Fibroblast of lung (primary cell): Measurements from ENCODE around the gene PDP2. TPM values are rescaled to one million over a fixed set of nuclear protein-coding genes. Genes with fewer than 3 reads are reported as not detected.
"Not testable (repeated sequence)": the region's sequence is repeated elsewhere in the genome, so short reads cannot be mapped to it uniquely, and the experiment has no call there.

ENCODE experiments used
- DNase-seq, 2 donors: peaks; one replicate each; pipeline versions ENCODE4 v3.0.0 to v3.0.0-alpha.2; 2010; ENCODE audit warnings: low read depth in 2 of 2
- H2AFZ ChIP-seq: 2 replicates; pipeline ENCODE4 v1.5.1; 2012; ENCODE audit warnings: low read length, control low read depth, inconsistent platforms
- H3K27ac ChIP-seq: 2 replicates; pipeline ENCODE4 v1.5.1; 2011; ENCODE audit warnings: low read length, control low read depth; ENCODE audit not compliant: insufficient read depth
- H3K27me3 ChIP-seq: 2 replicates; pipeline ENCODE4 v1.5.1; 2011; ENCODE audit warnings: mild to moderate bottlenecking, low read length; ENCODE audit not compliant: control insufficient read depth, insufficient read depth
- H3K36me3 ChIP-seq: 2 replicates; pipeline ENCODE4 v1.5.1; 2011; ENCODE audit warnings: low read length; ENCODE audit not compliant: control insufficient read depth, insufficient read depth
- H3K4me1 ChIP-seq: 2 replicates; pipeline ENCODE4 v1.5.1; 2011; ENCODE audit warnings: low read length; ENCODE audit not compliant: control insufficient read depth, insufficient read depth; ENCODE audit errors: extremely low read depth
- H3K4me2 ChIP-seq: 2 replicates; pipeline ENCODE4 v1.5.1; 2011; ENCODE audit warnings: low read length, control low read depth; ENCODE audit not compliant: insufficient read depth; ENCODE audit errors: extremely low read depth
- H3K4me3 ChIP-seq, 4 experiments: fragments of 200-600 bp in 1 of 4; sonication (generic) in 1 of 4; replicated peaks in 1 of 4; 2 replicates each; pipeline ENCODE4 v1.5.1; 2011 to 2016; ENCODE audit warnings: low read length in 4 of 4, low read depth in 3 of 4, mild to moderate bottlenecking in 3 of 4, control low read depth in 2 of 4, inconsistent platforms in 1 of 4, mixed read lengths in 1 of 4; ENCODE audit not compliant: insufficient read depth in 1 of 4; ENCODE audit errors: control extremely low read depth in 1 of 4
- H3K79me2 ChIP-seq: 2 replicates; pipeline ENCODE4 v1.5.1; 2012; ENCODE audit warnings: mild to moderate bottlenecking, low read length, inconsistent platforms; ENCODE audit not compliant: control insufficient read depth, insufficient read depth
- H3K9ac ChIP-seq: 2 replicates; pipeline ENCODE4 v1.5.1; 2011; ENCODE audit warnings: mild to moderate bottlenecking, low read length, control low read depth; ENCODE audit not compliant: insufficient read depth
- H3K9me3 ChIP-seq: 2 replicates; pipeline ENCODE4 v1.5.1; 2012; ENCODE audit warnings: low read depth, low read length; ENCODE audit not compliant: control insufficient read depth, insufficient read depth
- H4K20me1 ChIP-seq: 2 replicates; pipeline ENCODE4 v1.5.1; 2011; ENCODE audit warnings: low read length; ENCODE audit not compliant: control insufficient read depth, insufficient read depth; ENCODE audit errors: extremely low read depth
- EZH2 ChIP-seq: IDR thresholded peaks from 2 replicates; pipeline ENCODE4 v1.5.1; 2012; ENCODE audit warnings: low read length, control low read depth, mild to moderate bottlenecking; ENCODE audit errors: missing control alignments
- polyA plus RNA-seq, 2 donors: library from polyadenylated mRNA; depleted of rRNA in 1 of 2; stranded (reverse) in 1 of 2; unstranded in 1 of 2; fragments of >200 nt; gene quantifications; 2 replicates each; pipeline ENCODE4 v1.2.1, GENCODE V29; 2011 to 2012; ENCODE audit warnings: missing spikeins in 1 of 2
- total RNA-seq: library from RNA; depleted of rRNA; stranded (reverse); fragments of >200 nt; gene quantifications from 2 replicates; pipeline ENCODE4 v1.2.1, GENCODE V29; 2014
- TF ChIP-seq, protein P1 (sequence below), 2 donors: IDR thresholded peaks in 1 of 2; conservative IDR thresholded peaks in 1 of 2; 1 replicate in 1 of 2; 2 replicates in 1 of 2; pipeline ENCODE4 v1.5.1; 2011 to 2012; ENCODE audit warnings: low read length in 2 of 2, control low read depth in 1 of 2, inconsistent platforms in 1 of 2, low read depth in 1 of 2, mild to moderate bottlenecking in 1 of 2

PDP2 gene
- total and polyA plus RNA-seq, 2 donors (not counting 1 experiment from before 2014, with no cell fraction given) = 10.9 to 11.6 TPM

DNA sequence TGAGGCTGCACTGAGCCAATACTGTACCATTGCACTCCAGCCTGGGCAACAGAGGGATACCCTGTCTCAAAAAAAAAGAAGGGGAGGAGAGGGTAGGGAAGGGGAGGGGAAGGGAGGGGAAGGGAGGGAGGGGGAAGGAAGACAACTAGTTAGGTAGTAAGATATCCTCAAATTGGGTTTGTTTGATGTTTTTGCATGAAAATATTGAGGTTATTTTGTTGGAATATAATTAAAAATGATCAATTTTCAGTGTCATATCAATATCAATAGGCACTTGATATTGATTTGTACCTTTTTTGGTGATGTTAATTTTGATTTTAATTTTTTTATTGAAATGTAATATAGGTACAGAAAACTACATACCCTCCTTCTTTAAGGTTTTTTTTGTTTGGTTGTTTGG lies 16.6 kb upstream of the PDP2 start:
- Histone ChIP-seq H3K4me2 (no peak overlapping the region), H3K4me1 (no peaks in the 10 kb centered on the region), H3K27ac (no peak overlapping the region), H3K9ac (no peak overlapping the region), H3K36me3 (no peaks in the 10 kb centered on the region), H3K79me2 (no peaks in the 10 kb centered on the region), H3K9me3 (no peaks in the 10 kb centered on the region), H3K4me3 (no peak overlapping the region), H4K20me1 (no peaks in the 10 kb centered on the region), H3K27me3 (no peaks in the 10 kb centered on the region), H2AFZ (no peak overlapping the region)
- no peak for DNase-seq
- no peak for TF ChIP-seq EZH2
- TF ChIP-seq, protein P1, sequence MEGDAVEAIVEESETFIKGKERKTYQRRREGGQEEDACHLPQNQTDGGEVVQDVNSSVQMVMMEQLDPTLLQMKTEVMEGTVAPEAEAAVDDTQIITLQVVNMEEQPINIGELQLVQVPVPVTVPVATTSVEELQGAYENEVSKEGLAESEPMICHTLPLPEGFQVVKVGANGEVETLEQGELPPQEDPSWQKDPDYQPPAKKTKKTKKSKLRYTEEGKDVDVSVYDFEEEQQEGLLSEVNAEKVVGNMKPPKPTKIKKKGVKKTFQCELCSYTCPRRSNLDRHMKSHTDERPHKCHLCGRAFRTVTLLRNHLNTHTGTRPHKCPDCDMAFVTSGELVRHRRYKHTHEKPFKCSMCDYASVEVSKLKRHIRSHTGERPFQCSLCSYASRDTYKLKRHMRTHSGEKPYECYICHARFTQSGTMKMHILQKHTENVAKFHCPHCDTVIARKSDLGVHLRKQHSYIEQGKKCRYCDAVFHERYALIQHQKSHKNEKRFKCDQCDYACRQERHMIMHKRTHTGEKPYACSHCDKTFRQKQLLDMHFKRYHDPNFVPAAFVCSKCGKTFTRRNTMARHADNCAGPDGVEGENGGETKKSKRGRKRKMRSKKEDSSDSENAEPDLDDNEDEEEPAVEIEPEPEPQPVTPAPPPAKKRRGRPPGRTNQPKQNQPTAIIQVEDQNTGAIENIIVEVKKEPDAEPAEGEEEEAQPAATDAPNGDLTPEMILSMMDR (conservative IDR thresholded peaks at IDR 0.05 in 1 of 2, IDR thresholded peaks at IDR 0.05 in 1 of 2; ENCODE audit: low read depth in 1 of 2, low read length in 2 of 2) = no peak

DNA sequence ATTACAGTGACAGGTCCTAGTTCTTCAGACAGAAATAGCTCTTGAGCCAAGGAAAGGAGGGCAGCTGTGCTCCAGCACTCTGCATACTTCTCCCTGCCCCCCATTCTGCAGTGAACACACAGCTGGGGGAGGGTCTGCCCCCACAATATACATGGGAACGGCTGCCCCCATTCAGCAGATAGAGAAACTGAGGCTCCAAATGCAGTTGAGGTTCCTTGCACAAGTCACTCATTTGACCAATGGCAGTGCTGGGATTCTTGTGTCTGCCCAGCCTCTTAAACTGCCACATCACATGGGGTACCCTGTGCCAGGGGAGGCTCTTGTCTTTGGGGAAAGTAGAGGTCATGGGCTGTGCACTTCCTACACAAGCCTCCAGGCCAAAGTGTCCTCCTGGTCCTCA lies 10.9 kb upstream of the PDP2 start:
- no peak overlapping the region for H3K27ac ChIP-seq
- no peaks in the 10 kb centered on the region for H3K79me2 ChIP-seq
- no peak for DNase-seq
- H3K9me3 ChIP-seq = no peaks in the 10 kb centered on the region
- H3K9ac ChIP-seq = no peak overlapping the region
- peaks cover 11% of the 10 kb centered on the region for H3K4me1 ChIP-seq
- H3K4me2 ChIP-seq = no peak overlapping the region
- TF ChIP-seq, protein P1 (conservative IDR thresholded peaks at IDR 0.05 in 1 of 2, IDR thresholded peaks at IDR 0.05 in 1 of 2; ENCODE audit: low read depth in 1 of 2, low read length in 2 of 2) = no peak
- TF ChIP-seq EZH2 = no peak
- H2AFZ ChIP-seq = no peak overlapping the region
- no peaks in the 10 kb centered on the region for H4K20me1 ChIP-seq
- H3K4me3 ChIP-seq = no peak overlapping the region
- H3K36me3 ChIP-seq = no peaks in the 10 kb centered on the region
- H3K27me3 ChIP-seq = no peaks in the 10 kb centered on the region

DNA sequence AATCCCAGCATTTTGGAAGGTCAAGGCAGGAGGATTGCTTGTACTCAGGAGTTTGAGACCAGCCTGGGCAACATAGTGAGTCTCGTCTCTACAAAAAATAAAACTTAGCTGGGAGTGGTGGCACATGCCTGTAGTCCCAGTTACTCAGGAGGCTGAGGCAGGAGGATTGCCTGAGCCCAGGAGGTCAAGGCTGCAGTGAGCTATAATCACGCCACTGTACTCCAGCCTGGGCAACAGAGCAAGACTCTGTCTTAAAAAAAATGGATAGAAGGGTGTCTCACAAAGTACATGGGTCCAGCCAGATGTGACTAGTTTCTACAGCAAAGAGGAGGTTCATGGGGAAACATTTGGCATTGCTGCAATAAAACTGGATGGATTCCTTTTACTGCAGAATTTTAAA lies 9.0 kb upstream of the PDP2 start:
- peaks cover 16% of the 10 kb centered on the region for H3K4me1 ChIP-seq
- H3K9ac ChIP-seq, H3K27ac ChIP-seq, H2AFZ ChIP-seq, H3K27me3 ChIP-seq, H3K4me3 ChIP-seq, H3K4me2 ChIP-seq, H3K36me3 ChIP-seq, DNase-seq, H3K79me2 ChIP-seq, H3K9me3 ChIP-seq, H4K20me1 ChIP-seq: not testable (repeated sequence)
